ENCODE data around the gene ATXN1.

The ATXN1 gene

GRCh38 chr6:16436550-16436949 lies 324.7 kb downstream of the ATXN1 start:
- in situ Hi-C loops (cut with HindIII; ENCODE audit: low pct_ligation_motif_present, low pct_unique_long_range_greater_than_20kb, low sequenced_read_pairs): no loop called here
- DNase-seq: no peak

- no peak for DNase-seq
- in situ Hi-C loops (cut with HindIII; ENCODE audit: low pct_ligation_motif_present, low pct_unique_long_range_greater_than_20kb, low sequenced_read_pairs): no loop called here
Observed at GRCh38 chr6:16434885-16435284, 326.4 kb downstream of the ATXN1 start.

- no peak for DNase-seq
- in situ Hi-C loops (cut with HindIII; ENCODE audit: low pct_ligation_motif_present, low pct_unique_long_range_greater_than_20kb, low sequenced_read_pairs): no loop called here
Observed at GRCh38 chr6:16433338-16433890, 327.8 kb downstream of the ATXN1 start.

GRCh38 chr6:16432075-16433032 lies 328.9 kb downstream of the ATXN1 start:
- DNase-seq: no peak
- in situ Hi-C loops (cut with HindIII; ENCODE audit: low pct_ligation_motif_present, low pct_unique_long_range_greater_than_20kb, low sequenced_read_pairs): no loop called here

- in situ Hi-C loops (cut with HindIII; ENCODE audit: low pct_ligation_motif_present, low pct_unique_long_range_greater_than_20kb, low sequenced_read_pairs): no loop called here
- no peak for DNase-seq
Observed at GRCh38 chr6:16431106-16431505, 330.2 kb downstream of the ATXN1 start.

- in situ Hi-C loops (cut with HindIII; ENCODE audit: low pct_ligation_motif_present, low pct_unique_long_range_greater_than_20kb, low sequenced_read_pairs): no loop called here
- DNase-seq: no peak
Observed at GRCh38 chr6:16430391-16431089, 330.7 kb downstream of the ATXN1 start.

- in situ Hi-C loops (cut with HindIII; ENCODE audit: low pct_ligation_motif_present, low pct_unique_long_range_greater_than_20kb, low sequenced_read_pairs): no loop called here
- DNase-seq: no peak
Observed at GRCh38 chr6:16429669-16430068, 331.6 kb downstream of the ATXN1 start.

- in situ Hi-C loops (cut with HindIII; ENCODE audit: low pct_ligation_motif_present, low pct_unique_long_range_greater_than_20kb, low sequenced_read_pairs): no loop called here
- DNase-seq: no peak
Observed at GRCh38 chr6:16427124-16427523, 334.1 kb downstream of the ATXN1 start.

- DNase-seq: no peak
- in situ Hi-C loops (cut with HindIII; ENCODE audit: low pct_ligation_motif_present, low pct_unique_long_range_greater_than_20kb, low sequenced_read_pairs): no loop called here
Observed at GRCh38 chr6:16425881-16426615, 335.2 kb downstream of the ATXN1 start.

GRCh38 chr6:16421462-16421960 lies 339.7 kb downstream of the ATXN1 start:
- in situ Hi-C loops (cut with HindIII; ENCODE audit: low pct_ligation_motif_present, low pct_unique_long_range_greater_than_20kb, low sequenced_read_pairs): no loop called here
- no peak for DNase-seq

- in situ Hi-C loops (cut with HindIII; ENCODE audit: low pct_ligation_motif_present, low pct_unique_long_range_greater_than_20kb, low sequenced_read_pairs): no loop called here
- DNase-seq: no peak
Observed at GRCh38 chr6:16420715-16421461, 340.4 kb downstream of the ATXN1 start.

GRCh38 chr6:16420337-16420714 lies 340.9 kb downstream of the ATXN1 start:
- in situ Hi-C loops (cut with HindIII; ENCODE audit: low pct_ligation_motif_present, low pct_unique_long_range_greater_than_20kb, low sequenced_read_pairs): no loop called here
- no peak for DNase-seq

GRCh38 chr6:16419636-16420336 lies 341.5 kb downstream of the ATXN1 start:
- no peak for DNase-seq
- in situ Hi-C loops (cut with HindIII; ENCODE audit: low pct_ligation_motif_present, low pct_unique_long_range_greater_than_20kb, low sequenced_read_pairs): no loop called here

GRCh38 chr6:16418151-16418550 lies 343.1 kb downstream of the ATXN1 start:
- DNase-seq: no peak
- in situ Hi-C loops (cut with HindIII; ENCODE audit: low pct_ligation_motif_present, low pct_unique_long_range_greater_than_20kb, low sequenced_read_pairs): no loop called here

GRCh38 chr6:16415677-16416076 lies 345.6 kb downstream of the ATXN1 start:
- in situ Hi-C loops (cut with HindIII; ENCODE audit: low pct_ligation_motif_present, low pct_unique_long_range_greater_than_20kb, low sequenced_read_pairs): no loop called here
- DNase-seq: no peak

- in situ Hi-C loops (cut with HindIII; ENCODE audit: low pct_ligation_motif_present, low pct_unique_long_range_greater_than_20kb, low sequenced_read_pairs): no loop called here
- no peak for DNase-seq
Observed at GRCh38 chr6:16414205-16414604, 347.1 kb downstream of the ATXN1 start.

GRCh38 chr6:16413399-16413798 lies 347.9 kb downstream of the ATXN1 start:
- in situ Hi-C loops (cut with HindIII; ENCODE audit: low pct_ligation_motif_present, low pct_unique_long_range_greater_than_20kb, low sequenced_read_pairs): no loop called here
- no peak for DNase-seq

GRCh38 chr6:16412982-16413381 lies 348.3 kb downstream of the ATXN1 start:
- in situ Hi-C loops (cut with HindIII; ENCODE audit: low pct_ligation_motif_present, low pct_unique_long_range_greater_than_20kb, low sequenced_read_pairs): no loop called here
- no peak for DNase-seq

Data from ACHN (cell line).